ENCODE measurements around the gene STEAP2.

GRCh38 chr7:90216080-90216674 lies 4.6 kb downstream of the STEAP2 start:
- TF ChIP-seq, protein P1, sequence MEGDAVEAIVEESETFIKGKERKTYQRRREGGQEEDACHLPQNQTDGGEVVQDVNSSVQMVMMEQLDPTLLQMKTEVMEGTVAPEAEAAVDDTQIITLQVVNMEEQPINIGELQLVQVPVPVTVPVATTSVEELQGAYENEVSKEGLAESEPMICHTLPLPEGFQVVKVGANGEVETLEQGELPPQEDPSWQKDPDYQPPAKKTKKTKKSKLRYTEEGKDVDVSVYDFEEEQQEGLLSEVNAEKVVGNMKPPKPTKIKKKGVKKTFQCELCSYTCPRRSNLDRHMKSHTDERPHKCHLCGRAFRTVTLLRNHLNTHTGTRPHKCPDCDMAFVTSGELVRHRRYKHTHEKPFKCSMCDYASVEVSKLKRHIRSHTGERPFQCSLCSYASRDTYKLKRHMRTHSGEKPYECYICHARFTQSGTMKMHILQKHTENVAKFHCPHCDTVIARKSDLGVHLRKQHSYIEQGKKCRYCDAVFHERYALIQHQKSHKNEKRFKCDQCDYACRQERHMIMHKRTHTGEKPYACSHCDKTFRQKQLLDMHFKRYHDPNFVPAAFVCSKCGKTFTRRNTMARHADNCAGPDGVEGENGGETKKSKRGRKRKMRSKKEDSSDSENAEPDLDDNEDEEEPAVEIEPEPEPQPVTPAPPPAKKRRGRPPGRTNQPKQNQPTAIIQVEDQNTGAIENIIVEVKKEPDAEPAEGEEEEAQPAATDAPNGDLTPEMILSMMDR (IDR thresholded peaks at IDR 0.05): no peak
- TF ChIP-seq EP300 (IDR thresholded peaks at IDR 0.05): no peak

All from gastroesophageal sphincter (tissue), 3 donors.